HG02623 (cell line): ENCODE data around the gene HIP1.
"Not testable (repeated sequence)": the region's sequence is repeated elsewhere in the genome, so short reads cannot be mapped to it uniquely, and the experiment has no call there.

Experiments
- ATAC-seq: cut with Tn5 transposase; IDR thresholded peaks from one replicate; pipeline ENCODE4 v1.9.1; 2021; ENCODE audit warnings: moderate library complexity; ENCODE audit not compliant: unreplicated experiment

HIP1 gene

DNA sequence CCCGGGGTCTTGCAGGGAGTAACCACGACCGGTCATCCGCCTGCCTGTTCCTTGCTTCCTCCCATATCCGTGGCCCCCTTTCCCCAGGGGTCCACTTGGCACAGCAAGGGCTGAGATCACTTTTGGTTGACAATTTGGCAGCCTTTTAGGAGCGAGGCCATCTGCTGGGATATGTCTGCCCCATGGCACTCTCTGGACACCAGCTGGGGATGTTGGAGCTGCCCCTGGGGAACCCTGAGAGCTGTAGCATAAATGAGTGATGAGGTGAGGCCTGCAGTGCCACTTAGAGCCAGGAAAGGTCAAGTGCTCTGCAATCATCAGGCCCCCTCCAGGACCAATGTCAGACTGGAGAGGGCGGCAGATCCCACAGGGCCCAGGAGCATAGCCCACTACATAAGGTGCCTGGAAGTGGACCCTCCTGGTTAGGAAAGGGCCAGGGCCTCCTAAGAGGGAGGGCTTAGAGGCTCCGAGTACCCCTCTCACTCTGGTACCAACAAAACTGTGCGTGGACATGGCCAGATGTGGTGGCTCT is 92.1 kb downstream of the HIP1 start:
- ATAC-seq = no peak

DNA sequence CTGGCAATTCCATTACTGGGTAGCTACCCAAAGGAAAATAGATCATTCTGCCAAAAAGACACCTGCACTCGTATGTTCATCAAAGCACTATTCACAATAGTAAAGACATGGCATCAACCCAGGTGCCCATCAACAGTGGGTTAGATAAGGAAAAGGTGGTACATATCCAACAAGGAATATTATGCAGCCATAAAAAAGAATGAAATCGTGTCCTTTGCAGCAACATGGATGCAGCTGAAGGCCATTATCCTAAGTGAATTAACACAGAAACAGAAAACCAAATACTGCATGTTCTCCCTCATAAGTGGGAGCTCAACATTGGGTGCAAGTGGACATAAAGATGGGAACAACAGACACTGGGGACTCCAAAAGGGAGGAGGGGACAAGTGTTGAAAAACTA is 93.2 kb downstream of the HIP1 start:
- no peak for ATAC-seq

GRCh38 chr7:75644589-75644988 is 94.2 kb downstream of the HIP1 start:
- no peak for ATAC-seq

GRCh38 chr7:75642810-75643486 is 95.8 kb downstream of the HIP1 start:
- no peak for ATAC-seq

- ATAC-seq = no peak
These were observed 98.5 kb downstream of the HIP1 start for GRCh38 chr7:75640201-75640600.

- ATAC-seq = no peak
These were observed 98.9 kb downstream of the HIP1 start for GRCh38 chr7:75639886-75640190.

GRCh38 chr7:75639071-75639885 is 99.5 kb downstream of the HIP1 start:
- no peak for ATAC-seq

- ATAC-seq = no peak
These were observed 100.1 kb downstream of the HIP1 start for GRCh38 chr7:75638594-75639070.

DNA sequence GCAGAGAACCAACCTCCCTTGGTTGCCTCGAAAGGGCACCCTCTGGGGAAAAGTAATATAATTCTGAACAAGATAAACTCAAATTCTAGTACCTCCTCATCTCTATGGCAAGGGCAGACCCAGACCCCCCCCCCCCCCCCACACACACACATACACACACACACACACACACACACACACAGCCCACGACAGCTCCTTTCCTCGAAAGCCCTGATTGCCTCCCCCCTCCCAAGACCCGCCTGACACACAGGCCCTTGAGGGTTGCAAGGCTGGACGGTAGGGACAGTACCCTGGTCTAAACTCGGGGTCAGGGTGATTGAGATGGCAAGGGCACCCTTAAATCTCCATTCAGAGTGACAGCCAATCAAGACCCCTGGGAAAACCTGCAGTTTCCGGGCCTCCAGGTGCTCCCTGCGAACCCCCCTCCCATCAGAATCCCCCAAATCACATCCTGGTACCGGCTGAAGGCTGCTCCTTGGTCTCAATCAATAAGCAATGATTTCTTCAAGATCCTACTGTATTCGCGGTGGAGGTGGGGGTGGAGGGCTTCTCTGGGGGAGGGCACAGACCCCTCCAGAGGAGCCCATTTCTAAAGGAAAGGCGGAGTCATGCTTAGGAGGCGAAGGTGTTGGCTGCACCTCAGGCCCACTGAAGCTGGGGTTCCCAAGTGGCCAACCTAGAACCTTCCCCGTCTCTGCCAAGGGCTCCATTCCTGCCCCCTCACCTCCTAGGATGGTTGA is 100.7 kb downstream of the HIP1 start:
- ATAC-seq = no peak

- ATAC-seq = no peak
These were observed 103.7 kb downstream of the HIP1 start for GRCh38 chr7:75635036-75635435.

- not testable (repeated sequence) for ATAC-seq
These were observed 106.2 kb downstream of the HIP1 start for GRCh38 chr7:75632587-75632986.

- ATAC-seq = no peak
These were observed 107.0 kb downstream of the HIP1 start for GRCh38 chr7:75631711-75632110.

DNA sequence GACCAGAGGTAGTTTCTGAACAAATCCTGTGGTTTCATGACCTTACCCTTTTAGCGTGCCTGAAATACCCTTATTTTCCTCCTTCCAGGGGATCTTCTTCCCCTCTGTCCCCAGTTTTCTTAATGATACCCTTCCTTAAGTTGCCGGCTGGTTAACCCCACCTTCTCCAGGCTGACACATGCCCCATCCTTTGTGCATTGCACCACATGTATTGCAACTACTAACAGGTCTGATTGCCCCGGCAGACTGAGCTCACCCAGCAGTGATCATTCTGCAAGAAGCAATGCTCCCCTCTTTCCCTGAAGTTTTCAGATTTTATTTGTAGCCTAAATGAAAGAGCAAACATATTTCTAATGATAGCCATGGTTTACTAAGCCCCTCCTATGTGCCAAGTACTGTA is 108.2 kb downstream of the HIP1 start:
- no peak for ATAC-seq

DNA sequence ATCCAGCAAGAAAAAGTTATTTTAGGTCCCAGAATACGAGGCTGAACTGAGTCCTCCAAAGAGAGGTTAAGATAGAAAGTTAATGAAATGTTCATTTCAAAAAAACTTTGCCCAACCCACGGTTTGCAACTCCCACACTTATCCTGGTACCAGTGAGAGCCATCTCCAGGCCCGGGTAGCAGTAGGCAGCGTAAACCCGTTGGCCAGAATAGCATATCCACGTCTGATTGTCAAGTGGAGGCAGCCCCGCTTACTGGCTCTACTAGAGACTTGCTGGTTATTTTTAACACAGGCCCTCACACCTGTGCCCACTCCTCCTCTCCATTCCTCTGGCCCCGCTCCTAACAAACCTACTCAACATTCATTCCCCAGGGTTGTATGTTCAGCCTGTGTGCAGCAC is 109.7 kb downstream of the HIP1 start:
- no peak for ATAC-seq

DNA sequence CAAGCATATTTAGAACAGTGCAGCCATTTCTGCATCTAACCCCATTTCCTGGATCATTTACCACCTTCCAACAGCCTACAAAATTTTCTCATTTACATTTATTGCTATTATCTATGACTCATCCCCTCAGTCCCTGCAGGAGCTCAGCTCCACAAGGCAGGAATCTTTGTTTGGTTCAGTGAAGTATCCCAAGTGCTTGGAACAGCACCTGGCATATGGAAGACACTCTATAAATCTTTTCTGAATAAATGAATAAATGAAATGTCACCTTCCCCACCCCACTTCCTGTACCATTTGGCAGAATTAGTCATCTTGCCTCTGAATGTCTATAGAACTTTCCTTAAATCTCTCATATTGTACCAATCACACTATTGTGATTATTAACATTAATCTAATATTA is 110.7 kb downstream of the HIP1 start:
- no peak for ATAC-seq

DNA sequence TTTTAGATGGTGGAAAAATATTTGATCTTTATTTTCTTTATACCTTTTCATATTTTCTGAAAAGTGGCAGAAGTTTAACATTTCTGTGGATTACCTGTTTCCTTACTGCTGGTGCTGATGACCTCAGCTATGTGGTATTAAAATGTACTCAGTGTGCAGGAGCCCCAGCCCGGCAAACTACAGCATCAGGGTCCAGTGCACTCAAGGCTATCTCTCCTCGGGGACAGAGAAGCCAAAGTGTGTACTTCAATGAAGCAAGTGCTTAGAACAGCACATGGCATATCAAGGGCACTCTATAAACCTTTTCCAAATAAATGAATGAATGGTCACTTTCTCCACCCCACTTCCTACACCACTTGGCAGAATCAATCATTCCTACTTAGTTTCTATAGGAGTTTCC is 111.8 kb downstream of the HIP1 start:
- ATAC-seq = no peak

DNA sequence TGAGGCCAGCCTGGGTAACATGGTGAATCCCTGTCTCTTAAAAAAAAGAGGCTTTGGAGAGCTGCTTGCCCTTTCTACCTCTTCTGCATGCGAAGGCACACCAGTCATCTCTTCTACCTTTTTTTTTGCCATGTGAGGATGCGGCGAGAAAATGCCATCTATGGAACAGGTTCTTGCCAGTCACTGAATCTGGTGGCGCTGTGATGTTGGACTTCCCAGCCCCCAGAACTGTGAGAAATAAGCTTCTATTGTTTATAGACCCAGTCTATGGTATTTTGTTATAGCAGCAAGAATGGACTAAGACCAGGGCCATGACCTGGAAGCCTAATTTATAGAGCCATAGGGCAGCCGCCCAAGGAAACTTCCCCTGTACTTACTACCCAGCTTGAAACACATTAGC is 112.9 kb downstream of the HIP1 start:
- ATAC-seq = no peak

DNA sequence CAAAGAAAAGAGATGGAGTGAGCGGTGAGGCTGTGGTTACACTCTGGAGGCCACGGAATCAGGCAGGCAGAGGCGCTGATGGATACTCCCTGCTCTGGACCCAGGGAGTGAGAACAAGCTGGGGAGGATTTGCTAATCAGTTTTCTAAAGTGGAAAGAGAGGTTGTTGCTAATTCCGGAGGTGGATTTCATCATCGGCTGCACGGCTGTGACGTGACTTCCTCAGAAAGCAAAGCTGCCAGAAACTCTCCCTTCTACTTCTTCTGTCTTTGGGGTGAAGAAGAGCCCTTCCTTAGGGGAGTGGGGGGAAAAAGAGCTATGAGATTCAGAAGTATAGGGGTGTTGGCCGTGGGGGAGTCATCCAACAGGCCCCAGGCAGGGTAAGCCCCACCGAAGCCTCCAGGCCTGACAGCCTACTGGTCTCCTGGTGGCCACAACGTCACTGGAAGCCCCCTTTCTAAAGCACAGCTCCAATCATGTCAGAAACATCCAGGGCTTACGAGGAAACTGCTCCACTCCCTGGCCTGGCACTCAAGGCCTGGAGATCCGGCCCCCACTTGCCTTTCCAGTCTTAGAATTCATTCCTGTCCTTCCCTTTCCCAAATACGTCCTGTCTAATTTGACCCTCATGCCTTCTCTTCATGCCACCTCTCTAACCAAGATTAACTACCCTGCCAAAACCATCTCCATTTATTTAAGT is 114.5 kb downstream of the HIP1 start:
- no peak for ATAC-seq

DNA sequence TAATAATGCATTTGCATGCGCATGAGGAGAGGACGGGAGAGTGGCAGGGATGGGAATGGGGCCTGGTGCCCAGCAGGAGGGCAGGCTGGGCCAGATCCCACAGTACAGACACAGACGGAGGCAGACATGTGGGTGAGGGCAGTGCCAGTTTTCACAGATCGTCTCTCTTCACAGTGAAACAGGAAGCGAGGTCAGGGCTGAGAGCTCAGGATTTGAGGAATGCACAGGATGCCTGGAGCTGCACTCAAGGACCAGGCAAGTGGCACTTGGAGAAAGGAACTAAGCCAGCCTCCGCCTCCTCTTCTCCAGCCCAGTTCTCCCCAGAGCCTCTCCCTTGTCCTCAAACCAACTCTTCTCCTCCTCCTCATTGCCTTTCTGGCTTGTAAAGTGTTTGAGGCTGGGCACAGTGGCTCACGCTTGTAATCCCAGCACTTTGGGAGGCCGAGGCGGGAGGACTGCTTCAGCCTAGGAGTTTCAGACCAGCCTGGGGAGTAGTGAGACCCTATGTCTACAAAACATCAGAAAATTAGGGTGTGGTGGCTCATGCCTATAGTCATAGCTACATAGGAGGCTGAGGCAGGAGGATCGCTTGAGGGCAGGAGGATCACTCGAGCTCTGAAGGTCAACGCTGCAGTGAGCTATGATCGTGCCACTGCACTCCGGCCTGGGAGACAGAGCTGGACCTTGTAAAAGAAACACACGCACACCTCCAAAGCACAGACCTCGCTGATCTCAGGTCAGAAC is 115.2 kb downstream of the HIP1 start:
- ATAC-seq = no peak

- ATAC-seq = no peak
These were observed 117.6 kb downstream of the HIP1 start for GRCh38 chr7:75621124-75621523.
